AG20443 (cell line): Measurements from ENCODE around the gene UGT1A3.
A peak's percentile ranks its signal among the peaks of the same experiment; 100 is the strongest.

ENCODE experiments used
- DNase-seq: peaks from one replicate; pipeline ENCODE4 v3.0.0; 2012; ENCODE audit warnings: low spot score, mixed read lengths

UGT1A3 gene

GRCh38 chr2:233816771-233817170 lies 87.9 kb downstream of the UGT1A3 start:
- no peak for DNase-seq

- peak; percentile 52 for DNase-seq
Measured at GRCh38 chr2:233817361-233817911, 88.6 kb downstream of the UGT1A3 start.

GRCh38 chr2:233817995-233818638 lies 89.3 kb downstream of the UGT1A3 start:
- no peak for DNase-seq

- DNase-seq: no peak
Measured at GRCh38 chr2:233818639-233819621, 90.1 kb downstream of the UGT1A3 start.

- DNase-seq: peak; percentile 72
Measured at GRCh38 chr2:233819884-233820773, 91.3 kb downstream of the UGT1A3 start.

- no peak for DNase-seq
Measured at GRCh38 chr2:233820774-233821105, 91.9 kb downstream of the UGT1A3 start.

- no peak for DNase-seq
Measured at GRCh38 chr2:233821196-233821595, 92.4 kb downstream of the UGT1A3 start.

GRCh38 chr2:233821709-233822100 lies 92.9 kb downstream of the UGT1A3 start:
- no peak for DNase-seq

- DNase-seq: no peak
Measured at GRCh38 chr2:233822101-233822771, 93.4 kb downstream of the UGT1A3 start.
